Measurements from ENCODE around the gene MEI1.
"Not testable (repeated sequence)": the region's sequence is repeated elsewhere in the genome, so short reads cannot be mapped to it uniquely, and the experiment has no call there.

The MEI1 gene

DNA sequence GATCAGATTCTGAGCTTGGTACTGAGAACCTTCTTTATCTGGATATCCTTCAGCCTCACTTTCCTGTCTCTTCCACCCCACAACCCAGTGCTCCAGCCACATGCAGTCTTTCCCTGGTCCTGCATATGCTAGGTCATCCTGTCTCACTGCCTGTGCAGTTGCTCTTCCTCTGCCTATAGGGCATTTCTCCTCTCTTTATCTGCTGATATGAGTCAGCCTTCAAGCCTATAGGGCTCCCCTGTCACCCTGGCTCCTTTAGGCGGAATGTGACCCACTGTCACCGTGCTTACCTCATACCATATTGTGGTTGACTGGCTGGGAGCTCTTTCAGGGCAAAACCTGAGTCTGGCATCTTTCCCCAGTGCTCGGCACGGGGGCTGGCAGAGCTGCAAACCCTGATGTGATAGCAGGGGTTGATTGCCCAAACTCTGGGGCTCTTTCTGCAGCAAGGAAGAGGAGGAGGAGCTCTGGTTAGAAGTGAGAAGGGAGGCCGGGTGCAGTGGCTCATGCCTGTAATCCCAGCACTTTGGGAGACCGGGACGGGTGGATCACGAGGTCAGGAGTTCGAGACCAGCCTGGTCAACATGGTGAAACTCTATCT lies 26.3 kb downstream of the MEI1 start:
- DNase-seq (ENCODE audit: low read depth, low spot score): no peak
- H3K4me3 ChIP-seq (ENCODE audit: low read length): no peak overlapping the region

- no peak overlapping the region for H3K4me3 ChIP-seq (ENCODE audit: low read length)
- no peak for DNase-seq (ENCODE audit: low read depth, low spot score)
Observed at GRCh38 chr22:41731609-41732008, 32.3 kb downstream of the MEI1 start.

DNA sequence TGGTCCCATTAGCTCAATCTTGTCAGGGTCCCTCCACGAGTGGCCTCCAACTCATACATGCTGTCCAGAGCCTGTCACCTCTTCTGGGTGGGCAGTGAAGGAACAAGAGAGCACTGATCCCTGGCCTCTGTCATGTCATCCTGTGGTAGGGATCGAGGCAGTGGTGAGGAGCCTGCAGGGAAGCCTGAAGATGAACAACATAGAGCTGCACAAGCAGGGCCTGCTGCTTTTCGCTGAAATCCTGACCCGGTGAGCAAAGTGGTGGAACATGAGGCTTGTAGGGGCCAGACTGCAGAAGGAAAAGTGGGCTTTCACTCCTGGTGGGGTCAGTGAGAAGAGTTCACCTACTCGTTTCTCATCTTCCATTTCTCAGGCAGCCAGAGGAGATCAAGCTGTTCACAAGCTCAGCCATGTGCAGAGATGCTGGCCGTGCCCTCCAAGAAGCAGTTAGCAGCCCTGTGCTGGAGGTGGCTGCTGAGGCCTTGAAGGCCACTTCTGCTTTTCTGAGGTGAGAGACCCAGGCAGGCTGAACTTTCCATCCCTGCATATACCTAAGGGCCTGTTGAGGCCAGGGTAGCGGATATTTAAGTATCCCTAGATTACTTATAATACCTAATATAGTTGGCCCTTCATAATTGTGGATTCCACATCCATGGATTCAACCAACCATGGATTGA lies 32.9 kb downstream of the MEI1 start:
- H3K4me3 ChIP-seq (ENCODE audit: low read length): no peak overlapping the region
- no peak for DNase-seq (ENCODE audit: low read depth, low spot score)

GRCh38 chr22:41733241-41733640 lies 33.9 kb downstream of the MEI1 start:
- not testable (repeated sequence) for DNase-seq (ENCODE audit: low read depth, low spot score); H3K4me3 ChIP-seq (ENCODE audit: low read length)

DNA sequence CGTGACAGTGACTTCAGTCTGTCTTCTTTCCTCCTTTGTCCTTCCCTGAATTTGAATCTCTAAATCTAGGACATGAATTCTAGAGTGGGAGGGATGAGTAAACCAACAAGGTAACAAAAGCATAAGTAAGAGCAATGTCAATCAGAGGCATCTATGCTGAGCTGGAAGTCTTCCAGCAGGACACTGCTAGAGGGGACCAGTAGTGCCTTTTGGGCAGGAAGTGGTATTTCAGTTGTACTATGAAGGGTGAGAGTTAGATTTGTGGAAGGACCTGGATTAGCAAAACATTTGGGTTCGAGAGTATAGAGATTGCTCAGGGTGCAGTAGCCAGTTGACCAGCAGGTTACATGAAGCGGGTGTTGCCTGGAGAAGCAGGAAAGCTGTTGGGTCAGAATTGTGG lies 40.3 kb downstream of the MEI1 start:
- no peak overlapping the region for H3K4me3 ChIP-seq (ENCODE audit: low read length)
- peak; percentile 39 for DNase-seq (ENCODE audit: low read depth, low spot score)

GRCh38 chr22:41742918-41743317 lies 43.6 kb downstream of the MEI1 start:
- no peak overlapping the region for H3K4me3 ChIP-seq (ENCODE audit: low read length)
- no peak for DNase-seq (ENCODE audit: low read depth, low spot score)

DNA sequence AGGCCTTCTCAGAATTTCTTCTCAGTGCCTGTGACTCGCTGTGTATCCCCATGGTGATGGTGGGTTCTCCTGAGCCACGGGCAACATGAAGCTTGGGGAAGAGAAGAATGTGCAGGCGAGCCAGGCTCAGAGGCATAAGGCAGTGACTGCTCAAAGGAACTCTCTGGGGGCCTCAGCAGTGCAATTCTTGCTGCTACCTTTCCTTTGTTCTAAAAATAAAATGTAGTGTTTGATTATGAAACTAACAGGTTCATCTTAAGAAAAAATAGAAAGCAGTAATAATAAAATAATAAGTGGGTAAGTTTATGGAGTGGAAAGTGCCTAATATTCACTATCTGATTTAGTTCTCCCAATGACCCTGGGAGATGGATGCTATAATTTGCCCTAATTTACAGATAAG lies 46.7 kb downstream of the MEI1 start:
- H3K4me3 ChIP-seq (ENCODE audit: low read length): no peak overlapping the region
- no peak for DNase-seq (ENCODE audit: low read depth, low spot score)

- DNase-seq (ENCODE audit: low read depth, low spot score): peak; percentile 41
- H3K4me3 ChIP-seq (ENCODE audit: low read length): no peak overlapping the region
Observed at GRCh38 chr22:41746567-41747400, 47.5 kb downstream of the MEI1 start.

GRCh38 chr22:41752011-41752970 lies 53.0 kb downstream of the MEI1 start:
- no peak for DNase-seq (ENCODE audit: low read depth, low spot score)
- no peak overlapping the region for H3K4me3 ChIP-seq (ENCODE audit: low read length)

DNA sequence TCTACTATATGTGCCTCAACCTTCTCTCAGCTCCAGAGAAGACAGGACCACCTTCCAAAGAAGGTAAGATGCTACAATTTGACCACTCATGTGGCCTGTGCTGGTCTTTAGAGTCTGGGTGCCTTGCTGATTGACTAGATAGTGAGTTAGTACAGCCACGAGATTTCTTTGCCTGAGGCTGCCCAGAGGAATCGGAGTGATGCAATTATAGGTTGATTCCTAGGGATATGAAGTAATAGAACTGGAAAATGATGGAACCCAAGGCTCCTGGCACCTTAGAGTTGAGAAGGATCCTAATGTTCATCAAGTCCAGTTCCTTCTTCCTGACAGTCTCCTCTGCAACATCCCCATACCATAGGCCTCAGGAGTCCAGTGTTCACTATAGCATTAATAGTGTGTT lies 54.7 kb downstream of the MEI1 start:
- no peak overlapping the region for H3K4me3 ChIP-seq (ENCODE audit: low read length)
- DNase-seq (ENCODE audit: low read depth, low spot score): no peak

- no peak overlapping the region for H3K4me3 ChIP-seq (ENCODE audit: low read length)
- DNase-seq (ENCODE audit: low read depth, low spot score): no peak
Observed at GRCh38 chr22:41757502-41757901, 58.2 kb downstream of the MEI1 start.

GRCh38 chr22:41758231-41758630 lies 58.9 kb downstream of the MEI1 start:
- no peak overlapping the region for H3K4me3 ChIP-seq (ENCODE audit: low read length)
- no peak for DNase-seq (ENCODE audit: low read depth, low spot score)

- no peak overlapping the region for H3K4me3 ChIP-seq (ENCODE audit: low read length)
- DNase-seq (ENCODE audit: low read depth, low spot score): peak; percentile 42
Observed at GRCh38 chr22:41762980-41763779, 63.9 kb downstream of the MEI1 start.

- no peak overlapping the region for H3K4me3 ChIP-seq (ENCODE audit: low read length)
- DNase-seq (ENCODE audit: low read depth, low spot score): no peak
Observed at GRCh38 chr22:41766476-41766875, 67.2 kb downstream of the MEI1 start.

GRCh38 chr22:41768430-41768829 lies 69.1 kb downstream of the MEI1 start:
- no peak overlapping the region for H3K4me3 ChIP-seq (ENCODE audit: low read length)
- DNase-seq (ENCODE audit: low read depth, low spot score): no peak

DNA sequence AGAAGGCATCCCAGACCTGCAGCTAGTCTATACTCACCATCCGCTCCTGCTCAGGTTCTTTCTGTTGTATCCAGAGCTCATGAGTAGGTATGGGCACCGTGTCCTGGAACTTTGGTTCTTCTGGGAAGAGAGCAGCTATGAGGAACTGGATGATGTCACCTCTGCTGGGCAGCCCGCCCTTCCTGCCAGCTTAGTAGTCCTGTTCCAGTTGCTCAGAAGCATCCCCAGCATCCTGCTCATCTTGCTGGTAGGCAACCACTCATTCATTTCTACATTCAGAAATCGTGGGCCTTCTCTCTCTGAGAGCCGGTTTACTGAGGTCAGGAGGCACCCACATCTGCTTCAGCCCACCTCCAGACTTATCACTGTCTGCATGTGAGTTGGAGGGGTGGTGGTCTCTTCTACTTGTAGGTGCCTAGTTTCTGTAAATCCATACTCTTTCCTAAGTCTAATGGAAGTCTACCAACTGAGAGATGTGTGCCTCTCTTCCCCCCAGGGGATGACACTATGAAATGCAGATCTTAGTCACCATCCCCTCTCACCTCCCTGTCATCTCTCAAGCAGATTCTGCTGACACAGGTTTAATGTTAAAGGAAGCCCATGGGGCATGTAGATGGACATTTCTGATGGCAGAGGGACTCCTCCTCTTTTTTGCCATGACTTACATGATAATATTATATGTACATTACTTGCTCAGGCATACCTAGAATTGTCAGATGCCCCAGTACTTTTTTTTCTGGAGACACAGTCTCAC lies 71.6 kb downstream of the MEI1 start:
- no peak for DNase-seq (ENCODE audit: low read depth, low spot score)
- no peak overlapping the region for H3K4me3 ChIP-seq (ENCODE audit: low read length)

- no peak overlapping the region for H3K4me3 ChIP-seq (ENCODE audit: low read length)
- DNase-seq (ENCODE audit: low read depth, low spot score): no peak
Observed at GRCh38 chr22:41772198-41772597, 72.9 kb downstream of the MEI1 start.

- no peak overlapping the region for H3K4me3 ChIP-seq (ENCODE audit: low read length)
- DNase-seq (ENCODE audit: low read depth, low spot score): no peak
Observed at GRCh38 chr22:41772645-41773044, 73.3 kb downstream of the MEI1 start.

Data from Jurkat, Clone E6-1 (cell line).